ENCODE results near the gene RPL13. TPM values are rescaled to one million over a fixed set of nuclear protein-coding genes. Genes with fewer than 3 reads are reported as not detected.

The RPL13 gene
- total and polyA plus RNA-seq, 2 of the 13 experiments (the other 11 are each of a cell fraction or from before 2014, with no cell fraction given): 2,988 to 4,411 TPM

DNA sequence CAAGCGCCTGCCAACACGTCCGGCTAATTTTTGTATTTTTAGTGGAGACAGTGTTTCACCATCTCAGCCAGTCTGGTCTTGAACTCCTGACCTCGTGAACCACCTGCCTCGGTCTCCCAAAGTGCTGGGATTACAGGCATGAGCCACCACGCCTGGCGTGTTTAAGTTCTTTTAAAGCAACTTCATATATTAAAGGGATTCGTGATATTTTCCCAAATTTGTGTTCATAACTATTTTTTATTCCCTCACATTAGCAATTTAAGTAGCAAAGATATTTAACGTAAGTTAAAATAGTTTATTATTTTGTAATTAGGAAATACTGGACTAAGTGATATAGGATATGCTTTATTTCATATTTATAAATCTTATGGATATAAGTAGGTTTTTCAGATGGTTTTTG is 48.0 kb upstream of the RPL13 start:
- ATAC-seq (no peak), DNase-seq (ENCODE audit: low spot score) (no peak), FAIRE-seq (no peak)
- Histone ChIP-seq H3K27ac (ENCODE audit: extremely low read length, insufficient read depth, low read length) (no peak overlapping the region), H3K4me1 (ENCODE audit: insufficient read depth, low read length) (peaks cover 18% of the 10 kb centered on the region), H3K4me3 (replicated peaks in 1 of 3; ENCODE audit: insufficient read depth in 1 of 3, low read depth in 2 of 3, low read length in 3 of 3) (no peak overlapping the region), H3K79me2 (ENCODE audit: insufficient read depth, low read length) (peaks cover 48% of the 10 kb centered on the region), H3K9me3 (ENCODE audit: low read length) (no peaks in the 10 kb centered on the region), H3K9ac (ENCODE audit: insufficient read depth, low read depth, low read length) (no peak overlapping the region), H3K4me2 (ENCODE audit: low read depth, low read length) (no peak overlapping the region), H3K27me3 (ENCODE audit: control insufficient read depth in 1 of 2, insufficient read depth in 2 of 2, low read length in 2 of 2) (no peaks in the 10 kb centered on the region; a peak in 1 of 5 replicates), H2AFZ (ENCODE audit: low read length) (no peak overlapping the region), H3K36me3 (replicated peaks in 1 of 2; ENCODE audit: control insufficient read depth in 1 of 2, insufficient read depth in 2 of 2, low read length in 2 of 2) (peaks cover 23 to 53% of the 10 kb centered on the region in 2 experiments), H4K20me1 (ENCODE audit: insufficient read depth, low read length) (peaks cover 16% of the 10 kb centered on the region)
- ChIA-PET POLR2A (interaction anchor here (1.6 kb wide), 1 partner anchor 33 kb away, joined by 3 read pairs; no protein-coding TSS in a partner anchor), CTCF (ENCODE audit: low intra/inter-chr PET ratio, low total read pairs) (no interaction called here)
- no TSS peak for BruUV-seq (replicated peaks)
- WGBS (ENCODE audit: low lambda C conversion rate): 98% methylated on average over 9 of the region's 9 CpGs
- intact Hi-C loops (cut with micrococcal nuclease; ENCODE audit: unreplicated experiment): no loop called here
- in situ Hi-C loops (cut with HindIII; ENCODE audit: extremely low pct_ligation_motif_present, low pct_unique_long_range_greater_than_20kb): no loop called here
- TF ChIP-seq NFATC3 (CRISPR knock-in tag; IDR thresholded peaks at IDR 0.05) (no peak), ZBTB26 (CRISPR knock-in tag; IDR thresholded peaks at IDR 0.05; ENCODE audit: borderline replicate concordance) (no peak), ZNF431 (CRISPR knock-in tag; IDR thresholded peaks at IDR 0.05; ENCODE audit: borderline replicate concordance, low read depth) (no peak), ZSCAN29 (CRISPR knock-in tag; conservative IDR thresholded peaks at IDR 0.05) (no peak), GABPB1 (CRISPR knock-in tag; IDR thresholded peaks at IDR 0.05) (no peak), ZNF615 (CRISPR knock-in tag; IDR thresholded peaks at IDR 0.05; ENCODE audit: borderline replicate concordance) (no peak), ZHX1 (CRISPR knock-in tag; IDR thresholded peaks at IDR 0.05; ENCODE audit: low read depth) (no peak)
- TF ChIP-seq, protein P1, sequence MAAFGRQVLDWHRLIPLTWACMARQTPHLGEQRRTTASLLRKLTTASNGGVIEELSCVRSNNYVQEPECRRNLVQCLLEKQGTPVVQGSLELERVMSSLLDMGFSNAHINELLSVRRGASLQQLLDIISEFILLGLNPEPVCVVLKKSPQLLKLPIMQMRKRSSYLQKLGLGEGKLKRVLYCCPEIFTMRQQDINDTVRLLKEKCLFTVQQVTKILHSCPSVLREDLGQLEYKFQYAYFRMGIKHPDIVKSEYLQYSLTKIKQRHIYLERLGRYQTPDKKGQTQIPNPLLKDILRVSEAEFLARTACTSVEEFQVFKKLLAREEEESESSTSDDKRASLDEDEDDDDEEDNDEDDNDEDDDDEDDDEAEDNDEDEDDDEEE (CRISPR knock-in tag; IDR thresholded peaks at IDR 0.05): no peak
- TF ChIP-seq, protein P2, sequence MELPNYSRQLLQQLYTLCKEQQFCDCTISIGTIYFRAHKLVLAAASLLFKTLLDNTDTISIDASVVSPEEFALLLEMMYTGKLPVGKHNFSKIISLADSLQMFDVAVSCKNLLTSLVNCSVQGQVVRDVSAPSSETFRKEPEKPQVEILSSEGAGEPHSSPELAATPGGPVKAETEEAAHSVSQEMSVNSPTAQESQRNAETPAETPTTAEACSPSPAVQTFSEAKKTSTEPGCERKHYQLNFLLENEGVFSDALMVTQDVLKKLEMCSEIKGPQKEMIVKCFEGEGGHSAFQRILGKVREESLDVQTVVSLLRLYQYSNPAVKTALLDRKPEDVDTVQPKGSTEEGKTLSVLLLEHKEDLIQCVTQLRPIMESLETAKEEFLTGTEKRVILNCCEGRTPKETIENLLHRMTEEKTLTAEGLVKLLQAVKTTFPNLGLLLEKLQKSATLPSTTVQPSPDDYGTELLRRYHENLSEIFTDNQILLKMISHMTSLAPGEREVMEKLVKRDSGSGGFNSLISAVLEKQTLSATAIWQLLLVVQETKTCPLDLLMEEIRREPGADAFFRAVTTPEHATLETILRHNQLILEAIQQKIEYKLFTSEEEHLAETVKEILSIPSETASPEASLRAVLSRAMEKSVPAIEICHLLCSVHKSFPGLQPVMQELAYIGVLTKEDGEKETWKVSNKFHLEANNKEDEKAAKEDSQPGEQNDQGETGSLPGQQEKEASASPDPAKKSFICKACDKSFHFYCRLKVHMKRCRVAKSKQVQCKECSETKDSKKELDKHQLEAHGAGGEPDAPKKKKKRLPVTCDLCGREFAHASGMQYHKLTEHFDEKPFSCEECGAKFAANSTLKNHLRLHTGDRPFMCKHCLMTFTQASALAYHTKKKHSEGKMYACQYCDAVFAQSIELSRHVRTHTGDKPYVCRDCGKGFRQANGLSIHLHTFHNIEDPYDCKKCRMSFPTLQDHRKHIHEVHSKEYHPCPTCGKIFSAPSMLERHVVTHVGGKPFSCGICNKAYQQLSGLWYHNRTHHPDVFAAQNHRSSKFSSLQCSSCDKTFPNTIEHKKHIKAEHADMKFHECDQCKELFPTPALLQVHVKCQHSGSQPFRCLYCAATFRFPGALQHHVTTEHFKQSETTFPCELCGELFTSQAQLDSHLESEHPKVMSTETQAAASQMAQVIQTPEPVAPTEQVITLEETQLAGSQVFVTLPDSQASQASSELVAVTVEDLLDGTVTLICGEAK (IDR thresholded peaks at IDR 0.05): no peak
- TF ChIP-seq, protein P2 (CRISPR knock-in tag; IDR thresholded peaks at IDR 0.05): no peak
